MM.1S (cell line): ENCODE measurements around the gene ZNF546.

Experiments
- DNase-seq: peaks from one replicate; pipeline ENCODE4 v3.0.0-alpha.2; 2015
- H2AFZ ChIP-seq: fragments of 300-600 bp; sonication (generic); 2 replicates; pipeline ENCODE4 v1.6.0; 2016; ENCODE audit warnings: antibody characterized with exemption, low read length
- H3F3A ChIP-seq: fragments of 300-600 bp; sonication (generic); 2 replicates; pipeline ENCODE4 v1.6.1; 2016; ENCODE audit warnings: mild to moderate bottlenecking, antibody characterized with exemption, low read length, moderate library complexity, mixed read lengths; ENCODE audit not compliant: insufficient read depth
- H3K27ac ChIP-seq: fragments of 300-600 bp; sonication (generic); 2 replicates; pipeline ENCODE4 v1.5.1; 2016; ENCODE audit warnings: mild to moderate bottlenecking, low read length
- H3K27me3 ChIP-seq: fragments of 300-600 bp; sonication (generic); replicated peaks from 2 replicates; pipeline ENCODE4 v1.6.0; 2016; ENCODE audit warnings: low read length; ENCODE audit not compliant: insufficient read depth
- H3K36me3 ChIP-seq: fragments of 300-600 bp; sonication (generic); replicated peaks from 2 replicates; pipeline ENCODE4 v1.6.1; 2016; ENCODE audit warnings: mild to moderate bottlenecking, low read length, mixed read lengths; ENCODE audit not compliant: insufficient read depth
- H3K4me1 ChIP-seq: fragments of 300-600 bp; sonication (generic); 2 replicates; pipeline ENCODE4 v1.6.1; 2016; ENCODE audit warnings: low read length, mixed read lengths
- H3K4me2 ChIP-seq: fragments of 300-600 bp; sonication (generic); 2 replicates; pipeline ENCODE4 v1.6.0; 2016; ENCODE audit warnings: low read depth, low read length
- H3K4me3 ChIP-seq: fragments of 300-600 bp; sonication (generic); 2 replicates; pipeline ENCODE4 v1.5.1; 2016; ENCODE audit warnings: low read length, mixed read lengths
- H3K79me2 ChIP-seq: fragments of 300-600 bp; sonication (generic); 2 replicates; pipeline ENCODE4 v1.6.1; 2016; ENCODE audit warnings: mixed run types, low read length, mixed read lengths
- H3K9ac ChIP-seq: fragments of 300-600 bp; sonication (generic); 2 replicates; pipeline ENCODE4 v1.6.1; 2016; ENCODE audit warnings: low read length, mixed read lengths
- H3K9me2 ChIP-seq: fragments of 300-600 bp; sonication (generic); replicated peaks from 2 replicates; pipeline ENCODE4 v1.6.1; 2016; ENCODE audit warnings: mild to moderate bottlenecking, low read length, mixed read lengths; ENCODE audit not compliant: insufficient read depth
- H3K9me3 ChIP-seq: fragments of 300-600 bp; sonication (generic); replicated peaks from 2 replicates; pipeline ENCODE4 v1.6.1; 2016; ENCODE audit warnings: mild to moderate bottlenecking, low read length, mixed read lengths; ENCODE audit not compliant: insufficient read depth
- H4K20me1 ChIP-seq: fragments of 300-600 bp; sonication (generic); 2 replicates; pipeline ENCODE4 v1.6.1; 2016; ENCODE audit warnings: mild to moderate bottlenecking, low read length, moderate library complexity, mixed read lengths; ENCODE audit not compliant: insufficient read depth
- EZH2 ChIP-seq: fragments of 300-600 bp; sonication (generic); optimal IDR thresholded peaks from 2 replicates; pipeline ENCODE3; 2017; ENCODE audit warnings: low read depth, mild to moderate bottlenecking, antibody characterized with exemption, low read length, mixed read lengths
- EZH2phosphoT487 ChIP-seq: fragments of 300-600 bp; sonication (generic); IDR thresholded peaks from 2 replicates; pipeline ENCODE4 v1.6.1; 2018; ENCODE audit warnings: antibody characterized with exemption, low read length
- TF ChIP-seq, protein P1 (sequence below): fragments of 300-600 bp; sonication (generic); IDR thresholded peaks from 2 replicates; pipeline ENCODE4 v1.5.1; 2016; ENCODE audit warnings: antibody characterized with exemption, low read length, mixed read lengths

ZNF546 gene

DNA sequence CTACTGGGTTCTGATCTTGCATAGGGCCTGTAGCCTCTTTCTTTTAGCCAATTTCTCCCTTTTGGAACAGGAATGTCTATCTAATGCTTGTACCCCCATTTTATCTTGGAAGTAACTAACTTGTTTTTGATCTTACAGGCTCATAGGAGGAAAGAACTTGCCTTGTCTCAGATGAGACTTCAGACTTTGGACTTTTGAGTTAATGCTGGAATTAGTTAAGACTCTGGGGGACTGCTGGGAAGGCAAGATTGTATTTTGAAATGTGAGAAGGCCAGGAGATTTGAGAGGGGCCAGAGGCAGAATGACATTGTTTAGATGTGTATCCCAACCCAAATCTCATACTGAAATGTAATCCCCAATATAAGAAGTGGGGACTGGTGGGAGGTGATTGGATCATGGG is 2.5 kb upstream of the ZNF546 start:
- Histone ChIP-seq H3K9ac (no peak overlapping the region), H3K27me3 (no peaks in the 10 kb centered on the region), H3K36me3 (no peaks in the 10 kb centered on the region), H3K27ac (no peak overlapping the region), H3K4me3 (no peak overlapping the region), H3K79me2 (peaks cover 19% of the 10 kb centered on the region), H3K4me2 (no peak overlapping the region), H3K9me3 (no peaks in the 10 kb centered on the region), H3K9me2 (no peaks in the 10 kb centered on the region), H2AFZ (no peak overlapping the region), H3K4me1 (0 out of 2 replicates have a peak, but pooled peaks cover 3% of the 10 kb centered on the region), H3F3A (peaks cover 2% of the 10 kb centered on the region; the same call in 1 of the 2 replicates), H4K20me1 (no peaks in the 10 kb centered on the region)
- DNase-seq = no peak
- TF ChIP-seq EZH2 (no peak), EZH2phosphoT487 (no peak)
- TF ChIP-seq, protein P1, sequence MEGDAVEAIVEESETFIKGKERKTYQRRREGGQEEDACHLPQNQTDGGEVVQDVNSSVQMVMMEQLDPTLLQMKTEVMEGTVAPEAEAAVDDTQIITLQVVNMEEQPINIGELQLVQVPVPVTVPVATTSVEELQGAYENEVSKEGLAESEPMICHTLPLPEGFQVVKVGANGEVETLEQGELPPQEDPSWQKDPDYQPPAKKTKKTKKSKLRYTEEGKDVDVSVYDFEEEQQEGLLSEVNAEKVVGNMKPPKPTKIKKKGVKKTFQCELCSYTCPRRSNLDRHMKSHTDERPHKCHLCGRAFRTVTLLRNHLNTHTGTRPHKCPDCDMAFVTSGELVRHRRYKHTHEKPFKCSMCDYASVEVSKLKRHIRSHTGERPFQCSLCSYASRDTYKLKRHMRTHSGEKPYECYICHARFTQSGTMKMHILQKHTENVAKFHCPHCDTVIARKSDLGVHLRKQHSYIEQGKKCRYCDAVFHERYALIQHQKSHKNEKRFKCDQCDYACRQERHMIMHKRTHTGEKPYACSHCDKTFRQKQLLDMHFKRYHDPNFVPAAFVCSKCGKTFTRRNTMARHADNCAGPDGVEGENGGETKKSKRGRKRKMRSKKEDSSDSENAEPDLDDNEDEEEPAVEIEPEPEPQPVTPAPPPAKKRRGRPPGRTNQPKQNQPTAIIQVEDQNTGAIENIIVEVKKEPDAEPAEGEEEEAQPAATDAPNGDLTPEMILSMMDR = no peak

DNA sequence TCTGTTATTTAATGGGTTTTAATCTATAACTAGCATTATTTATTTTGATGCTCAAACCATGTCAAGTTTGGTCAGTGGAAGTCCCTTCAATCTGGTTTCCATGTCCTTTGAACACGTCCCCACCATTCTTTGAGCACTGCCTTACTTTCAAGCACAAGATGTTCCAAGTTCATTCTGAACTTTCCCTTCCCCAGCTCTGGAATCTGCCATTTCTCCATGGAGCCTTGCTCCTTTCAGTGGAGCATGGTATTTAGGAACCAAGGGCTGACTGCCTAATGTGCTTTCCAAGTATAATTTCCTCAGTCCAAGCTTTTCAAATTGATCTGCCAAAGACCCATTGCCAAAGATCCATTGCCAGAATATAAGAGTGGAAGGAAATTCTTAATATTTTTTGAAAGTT is 1.1 kb upstream of the ZNF546 start:
- Histone ChIP-seq H3K27me3 (no peaks in the 10 kb centered on the region), H3K9ac (no peak overlapping the region), H3F3A (peaks cover 2% of the 10 kb centered on the region; the same call in 1 of the 2 replicates), H3K9me2 (no peaks in the 10 kb centered on the region), H3K79me2 (peaks cover 16% of the 10 kb centered on the region), H3K9me3 (no peaks in the 10 kb centered on the region), H3K27ac (no peak overlapping the region), H3K36me3 (no peaks in the 10 kb centered on the region), H3K4me1 (0 out of 2 replicates have a peak, but pooled peaks cover 3% of the 10 kb centered on the region), H3K4me2 (peak overlapping the region; percentile 67), H4K20me1 (no peaks in the 10 kb centered on the region), H2AFZ (no peak overlapping the region), H3K4me3 (peak overlapping the region; percentile 89; the same call in 1 of the 2 replicates)
- no peak for TF ChIP-seq EZH2phosphoT487
- TF ChIP-seq, protein P1 = no peak
- TF ChIP-seq EZH2 = no peak
- DNase-seq = no peak

DNA sequence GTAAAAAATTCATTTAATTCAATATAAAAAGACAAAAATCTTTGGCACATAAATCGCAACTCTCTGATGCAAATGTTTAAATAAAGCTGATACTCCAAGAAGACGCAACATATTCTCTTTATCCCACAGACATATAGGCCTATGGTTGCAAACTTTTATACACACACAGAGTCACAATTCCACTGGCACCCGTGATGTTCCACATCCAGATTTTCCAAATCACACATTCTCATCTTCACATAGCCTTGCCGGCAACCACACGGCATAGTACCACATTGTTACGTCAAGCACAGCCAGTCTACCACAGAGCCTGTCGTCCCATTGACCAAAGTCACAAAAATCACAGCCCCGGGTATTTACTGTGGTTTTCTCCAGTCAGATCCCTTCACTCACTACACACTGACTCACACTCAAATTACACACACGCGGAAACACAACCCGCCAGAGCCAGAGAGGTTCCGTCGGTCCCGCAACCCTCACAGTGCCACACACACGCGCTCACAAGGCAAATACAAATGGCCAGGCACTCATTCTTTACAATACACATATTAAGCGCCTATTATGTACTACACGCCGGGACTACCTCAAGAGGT is 546 bp upstream of the ZNF546 start:
- Histone ChIP-seq H3F3A (peaks cover 2% of the 10 kb centered on the region; the same call in 1 of the 2 replicates), H3K27ac (peak overlapping the region; percentile 38; the same call in 1 of the 2 replicates), H3K27me3 (no peaks in the 10 kb centered on the region), H3K4me2 (peak overlapping the region; percentile 67), H3K9me2 (no peaks in the 10 kb centered on the region), H3K9ac (peak overlapping the region; percentile 56), H3K4me1 (0 out of 2 replicates have a peak, but pooled peaks cover 3% of the 10 kb centered on the region), H3K36me3 (no peaks in the 10 kb centered on the region), H2AFZ (peak overlapping the region; percentile 88), H4K20me1 (no peaks in the 10 kb centered on the region), H3K4me3 (peak overlapping the region; percentile 89), H3K9me3 (no peaks in the 10 kb centered on the region), H3K79me2 (peaks cover 16% of the 10 kb centered on the region)
- DNase-seq = peak; percentile 29
- TF ChIP-seq EZH2phosphoT487 (no peak), EZH2 (no peak)
- TF ChIP-seq, protein P1 = no peak
